ENCODE measurements around the gene GBP3. TPM values are rescaled to one million over a fixed set of nuclear protein-coding genes. Genes with fewer than 3 reads are reported as not detected.

GBP3 gene
- total and polyA plus RNA-seq, 2 of the 8 experiments (the other 6 are each of a cell fraction or from before 2014, with no cell fraction given), result not detected

DNA sequence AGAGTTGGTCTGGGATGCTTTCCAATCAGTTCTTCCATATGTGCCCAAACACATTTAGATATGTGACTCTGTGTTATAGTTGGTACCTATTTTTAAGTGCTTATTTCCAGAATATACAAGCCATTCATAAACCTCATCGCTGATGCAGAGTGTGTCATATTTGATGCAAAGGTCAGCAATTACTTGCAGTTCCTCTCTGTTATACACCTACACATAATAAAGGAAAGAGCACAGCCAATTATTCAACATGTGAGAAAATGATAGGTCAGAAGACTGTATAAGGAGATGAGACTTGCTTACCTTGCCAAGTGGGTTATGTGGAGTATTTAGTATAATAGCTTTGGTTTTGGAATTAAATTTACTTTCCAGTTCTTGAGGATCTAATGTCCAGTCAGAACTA, 61.6 kb downstream of the GBP3 start (continued):
- TF ChIP-seq MAFK (IDR thresholded peaks at IDR 0.05; ENCODE audit: low read depth, low read length) (no peak), BRCA1 (IDR thresholded peaks at IDR 0.05; ENCODE audit: low read depth, low read length) (no peak), FOSL1 (IDR thresholded peaks at IDR 0.05; ENCODE audit: insufficient read depth, low read depth, low read length) (no peak)
- TF ChIP-seq, protein P1, sequence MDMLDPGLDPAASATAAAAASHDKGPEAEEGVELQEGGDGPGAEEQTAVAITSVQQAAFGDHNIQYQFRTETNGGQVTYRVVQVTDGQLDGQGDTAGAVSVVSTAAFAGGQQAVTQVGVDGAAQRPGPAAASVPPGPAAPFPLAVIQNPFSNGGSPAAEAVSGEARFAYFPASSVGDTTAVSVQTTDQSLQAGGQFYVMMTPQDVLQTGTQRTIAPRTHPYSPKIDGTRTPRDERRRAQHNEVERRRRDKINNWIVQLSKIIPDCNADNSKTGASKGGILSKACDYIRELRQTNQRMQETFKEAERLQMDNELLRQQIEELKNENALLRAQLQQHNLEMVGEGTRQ (IDR thresholded peaks at IDR 0.05; ENCODE audit: low read length), result no peak

Small RNAs within 50 kb of the gene (small RNA-seq; reads per million reads assigned to genes)
- gene RF00019 (ENCODE audit: insufficient read depth), result not detected

Other genes with a start within 250 kb of the GBP3 start
- 13.5 and 15.6 TPM in 2 replicates for gene GTF2B, start 131.3 kb downstream of the GBP3 start, total RNA-seq (2021; fragmentation: NEBNext Ultra II Directional; extraction: Animal tissue kit (Norgen Biotek cat#: 25700))
- gene GTF2B, start 131.3 kb downstream of the GBP3 start, polyA plus RNA-seq (2011; rRNA removed), result 8.7 and 14.9 TPM in 2 replicates
- 30.6 and 34.9 TPM in 2 replicates for gene KYAT3, start 30.2 kb downstream of the GBP3 start, total RNA-seq (2021; fragmentation: NEBNext Ultra II Directional; extraction: Animal tissue kit (Norgen Biotek cat#: 25700))
- gene KYAT3, start 30.2 kb downstream of the GBP3 start, polyA plus RNA-seq (2011; rRNA removed), result 12.5 and 18.5 TPM in 2 replicates
- gene RBMXL1, start 30.2 kb downstream of the GBP3 start, total RNA-seq (2021; fragmentation: NEBNext Ultra II Directional; extraction: Animal tissue kit (Norgen Biotek cat#: 25700)), result 30.4 and 31.6 TPM in 2 replicates
- 4.7 and 9.1 TPM in 2 replicates for gene RBMXL1, start 30.2 kb downstream of the GBP3 start, polyA plus RNA-seq (2011; rRNA removed)
- gene GBP1, start 42.3 kb upstream of the GBP3 start, total RNA-seq (2021; fragmentation: NEBNext Ultra II Directional; extraction: Animal tissue kit (Norgen Biotek cat#: 25700)), result not detected in 2 replicates
- not detected in 2 replicates for gene GBP1, start 42.3 kb upstream of the GBP3 start, polyA plus RNA-seq (2011; rRNA removed)
- not detected in 2 replicates for gene GBP2, start 103.2 kb upstream of the GBP3 start, total RNA-seq (2021; fragmentation: NEBNext Ultra II Directional; extraction: Animal tissue kit (Norgen Biotek cat#: 25700))
- not detected in 2 replicates for gene GBP2, start 103.2 kb upstream of the GBP3 start, polyA plus RNA-seq (2011; rRNA removed)
- gene GBP7, start 153.1 kb upstream of the GBP3 start, total RNA-seq (2021; fragmentation: NEBNext Ultra II Directional; extraction: Animal tissue kit (Norgen Biotek cat#: 25700)), result not detected in 2 replicates
- gene GBP7, start 153.1 kb upstream of the GBP3 start, polyA plus RNA-seq (2011; rRNA removed), result not detected in 2 replicates
- not detected in 2 replicates for gene GBP4, start 176.1 kb upstream of the GBP3 start, total RNA-seq (2021; fragmentation: NEBNext Ultra II Directional; extraction: Animal tissue kit (Norgen Biotek cat#: 25700))
- 0.02 TPM in 1 of 2 replicates, not detected in the other for gene GBP4, start 176.1 kb upstream of the GBP3 start, polyA plus RNA-seq (2011; rRNA removed)
- gene GBP5, start 250.0 kb upstream of the GBP3 start, total RNA-seq (2021; fragmentation: NEBNext Ultra II Directional; extraction: Animal tissue kit (Norgen Biotek cat#: 25700)), result not detected in 2 replicates
- not detected in 2 replicates for gene GBP5, start 250.0 kb upstream of the GBP3 start, polyA plus RNA-seq (2011; rRNA removed)